ENCODE results near the gene TFCP2. TPM values are rescaled to one million over a fixed set of nuclear protein-coding genes. Genes with fewer than 3 reads are reported as not detected.
"Not testable (repeated sequence)": the region's sequence is repeated elsewhere in the genome, so short reads cannot be mapped to it uniquely, and the experiment has no call there.

The TFCP2 gene
- total RNA-seq, 1 donor from 2014 or later: 9.2 TPM

- no peak for DNase-seq (ENCODE audit: low read depth)
- no peak for TF ChIP-seq CTCF (conservative IDR thresholded peaks at IDR 0.05; ENCODE audit: low read depth, low read length)
- H3K4me3 ChIP-seq (ENCODE audit: low read depth, low read length): no peak overlapping the region
Measured at GRCh38 chr12:51087818-51088217, 85.1 kb downstream of the TFCP2 start.

- DNase-seq (ENCODE audit: low read depth): no peak
- TF ChIP-seq CTCF (conservative IDR thresholded peaks at IDR 0.05; ENCODE audit: low read depth, low read length): no peak
- H3K4me3 ChIP-seq (ENCODE audit: low read depth, low read length): no peak overlapping the region
Measured at GRCh38 chr12:51086933-51087332, 86.0 kb downstream of the TFCP2 start.

- TF ChIP-seq CTCF (conservative IDR thresholded peaks at IDR 0.05; ENCODE audit: low read depth, low read length): no peak
- DNase-seq (ENCODE audit: low read depth): no peak
- no peak overlapping the region for H3K4me3 ChIP-seq (ENCODE audit: low read depth, low read length)
Measured at GRCh38 chr12:51085757-51086156, 87.2 kb downstream of the TFCP2 start.

GRCh38 chr12:51083126-51083833, 89.7 kb downstream of the TFCP2 start, which contains the start of gene CSRNP2:
Gene CSRNP2, minus strand, starts transcription at chr12:51083596. Its CDS starts 7,035 bp downstream, at chr12:51076561.
- no peak for TF ChIP-seq CTCF (conservative IDR thresholded peaks at IDR 0.05; ENCODE audit: low read depth, low read length)
- DNase-seq (ENCODE audit: low read depth): peak; percentile 31
- H3K4me3 ChIP-seq (ENCODE audit: low read depth, low read length): peak within 1 kb of the TSS; percentile 93

GRCh38 chr12:51082561-51083125, 90.3 kb downstream of the TFCP2 start:
- no peak for TF ChIP-seq CTCF (conservative IDR thresholded peaks at IDR 0.05; ENCODE audit: low read depth, low read length)
- H3K4me3 ChIP-seq (ENCODE audit: low read depth, low read length): peak overlapping the region; percentile 93
- DNase-seq (ENCODE audit: low read depth): no peak

GRCh38 chr12:51081421-51081820, 91.5 kb downstream of the TFCP2 start:
- H3K4me3 ChIP-seq (ENCODE audit: low read depth, low read length): no peak overlapping the region
- no peak for TF ChIP-seq CTCF (conservative IDR thresholded peaks at IDR 0.05; ENCODE audit: low read depth, low read length)
- DNase-seq (ENCODE audit: low read depth): no peak

- DNase-seq (ENCODE audit: low read depth): no peak
- no peak overlapping the region for H3K4me3 ChIP-seq (ENCODE audit: low read depth, low read length)
- TF ChIP-seq CTCF (conservative IDR thresholded peaks at IDR 0.05; ENCODE audit: low read depth, low read length): no peak
Measured at GRCh38 chr12:51080136-51080535, 92.8 kb downstream of the TFCP2 start.

- not testable (repeated sequence) for DNase-seq (ENCODE audit: low read depth); H3K4me3 ChIP-seq (ENCODE audit: low read depth, low read length)
Measured at GRCh38 chr12:51078866-51079265, 94.1 kb downstream of the TFCP2 start.

GRCh38 chr12:51078346-51078745, 94.6 kb downstream of the TFCP2 start:
- DNase-seq (ENCODE audit: low read depth); H3K4me3 ChIP-seq (ENCODE audit: low read depth, low read length): not testable (repeated sequence)
